Ovary (tissue), 3 donors: ENCODE results near the gene TEX38.
"Not testable (repeated sequence)": the region's sequence is repeated elsewhere in the genome, so short reads cannot be mapped to it uniquely, and the experiment has no call there.

Source experiments
- CTCF ChIP-seq, 3 donors: fragments of 450-650 bp in 2 of 3; fragments of 200-600 bp in 1 of 3; IDR thresholded peaks; one replicate each; pipeline versions ENCODE4 v1.5.1 to v1.8.0; 2016 to 2022; ENCODE audit warnings: antibody characterized with exemption in 3 of 3, mild to moderate bottlenecking in 1 of 3
- POLR2A ChIP-seq: fragments of 450-650 bp; IDR thresholded peaks from one replicate; pipeline ENCODE4 v1.6.1; 2017; ENCODE audit warnings: antibody characterized with exemption, mild to moderate bottlenecking, moderate library complexity
- donor health status: DM: no; HTN: no; CAD: no.

- not testable (repeated sequence) for TF ChIP-seq CTCF (IDR thresholded peaks at IDR 0.05); POLR2A
Measured at GRCh38 chr1:46654698-46655097, 17.0 kb upstream of the TEX38 start.
